Erythroblast (primary cell): ENCODE results near the gene PCED1B.

Experiments used
- GATA1 ChIP-seq: IDR thresholded peaks from 2 replicates; pipeline ENCODE4 v1.6.1; 2011; ENCODE audit warnings: low read depth, mild to moderate bottlenecking, control low read depth, low read length, moderate library complexity
- POLR2A ChIP-seq: IDR thresholded peaks from 2 replicates; pipeline ENCODE4 v1.6.1; 2011; ENCODE audit warnings: mild to moderate bottlenecking, low read length

GRCh38 chr12:47110718-47111391, 31.4 kb downstream of the PCED1B start:
- TF ChIP-seq POLR2A, result no peak
- no peak for TF ChIP-seq GATA1
